IgD-negative memory B cell (primary cell): ENCODE data around the gene PTPRG. TPM values are rescaled to one million over a fixed set of nuclear protein-coding genes. Genes with fewer than 3 reads are reported as not detected.

Experiments used
- H3K27ac Mint-ChIP-seq, 3 donors: one replicate each; pipeline ENCODE4 v1.8.0; 2020 to 2022; ENCODE audit warnings: mild to moderate bottlenecking in 3 of 3, mixed read lengths in 3 of 3, moderate library complexity in 1 of 3
- H3K27me3 Mint-ChIP-seq: one replicate; pipeline ENCODE4 v1.8.0; 2021; ENCODE audit warnings: mixed read lengths
- H3K36me3 Mint-ChIP-seq: one replicate; pipeline ENCODE4 v1.8.0; 2020; ENCODE audit warnings: mild to moderate bottlenecking, mixed read lengths
- H3K4me1 Mint-ChIP-seq, 3 donors: one replicate each; pipeline ENCODE4 v1.8.0; 2020 to 2022; ENCODE audit warnings: mixed read lengths in 3 of 3, mild to moderate bottlenecking in 1 of 3
- H3K4me3 Mint-ChIP-seq, 4 donors: one replicate each; pipeline ENCODE4 v1.8.0; 2020 to 2022; ENCODE audit warnings: mild to moderate bottlenecking in 4 of 4, mixed read lengths in 4 of 4, moderate library complexity in 3 of 4
- H3K9me3 Mint-ChIP-seq, 3 donors: one replicate each; pipeline ENCODE4 v1.8.0; 2020 to 2021; ENCODE audit warnings: mixed read lengths in 3 of 3, mild to moderate bottlenecking in 1 of 3
- polyA plus RNA-seq: library from polyadenylated mRNA; unstranded; fragments of 300-500 nt; fragmentation: Illumina TruSeq; gene quantifications from one replicate; pipeline ENCODE4 v1.2.3, GENCODE V29; 2021

The PTPRG gene
- polyA plus RNA-seq, 1 donor from 2014 or later = 1.9 TPM

DNA sequence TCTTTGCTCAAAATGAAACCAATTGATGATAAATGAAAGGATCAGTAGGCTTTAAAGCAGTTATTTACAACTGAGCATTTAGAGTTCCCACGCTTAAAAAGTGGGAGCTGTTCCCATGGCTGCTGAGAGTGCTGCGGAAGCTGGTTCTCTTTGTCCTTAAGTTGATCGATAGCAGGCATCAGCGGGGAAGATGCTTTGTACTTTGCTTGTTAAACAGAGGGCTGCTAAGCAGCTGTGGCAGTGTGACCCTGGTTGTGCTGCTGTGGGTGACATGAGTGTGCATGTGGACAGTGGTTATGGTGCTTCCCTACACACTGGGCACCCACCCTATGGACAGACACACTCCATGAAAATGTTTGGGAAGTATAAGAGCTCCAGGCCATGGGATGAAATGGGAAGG, 96.3 kb downstream of the PTPRG start:
- Mint-ChIP-seq H3K4me1 (peaks cover 0 to 2% (median 0%) of the 10 kb centered on the region in 3 donors), H3K27ac (no peak overlapping the region), H3K4me3 (no peak overlapping the region), H3K36me3 (peaks cover 2% of the 10 kb centered on the region), H3K9me3 (peaks cover 0 to 5% (median 2%) of the 10 kb centered on the region in 3 donors), H3K27me3 (no peaks in the 10 kb centered on the region)

DNA sequence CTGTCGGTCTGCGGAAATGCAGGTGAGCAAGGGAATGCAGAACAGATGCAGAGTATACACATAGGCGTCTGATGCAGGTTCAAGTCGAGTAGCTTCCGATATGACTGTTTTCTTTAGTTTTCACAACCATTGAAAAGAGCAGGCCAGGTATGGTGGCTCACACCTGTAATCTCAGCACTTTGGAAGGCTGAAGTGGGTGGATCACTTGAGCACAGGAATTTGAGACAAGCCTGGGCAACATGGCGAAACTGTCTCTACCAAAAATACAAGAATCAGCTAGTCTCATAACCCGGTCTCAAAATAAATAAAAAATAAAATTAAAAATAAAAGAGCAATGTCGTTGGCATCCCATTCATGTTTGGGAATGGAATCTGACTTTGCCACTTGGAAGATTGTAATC, 101.5 kb downstream of the PTPRG start:
- H3K36me3 Mint-ChIP-seq = no peaks in the 10 kb centered on the region
- H3K4me1 Mint-ChIP-seq = no peaks in the 10 kb centered on the region
- no peak overlapping the region for H3K27ac Mint-ChIP-seq
- H3K9me3 Mint-ChIP-seq = peaks cover 0 to 5% (median 0%) of the 10 kb centered on the region in 3 donors
- H3K4me3 Mint-ChIP-seq = no peak overlapping the region
- H3K27me3 Mint-ChIP-seq = no peaks in the 10 kb centered on the region

DNA sequence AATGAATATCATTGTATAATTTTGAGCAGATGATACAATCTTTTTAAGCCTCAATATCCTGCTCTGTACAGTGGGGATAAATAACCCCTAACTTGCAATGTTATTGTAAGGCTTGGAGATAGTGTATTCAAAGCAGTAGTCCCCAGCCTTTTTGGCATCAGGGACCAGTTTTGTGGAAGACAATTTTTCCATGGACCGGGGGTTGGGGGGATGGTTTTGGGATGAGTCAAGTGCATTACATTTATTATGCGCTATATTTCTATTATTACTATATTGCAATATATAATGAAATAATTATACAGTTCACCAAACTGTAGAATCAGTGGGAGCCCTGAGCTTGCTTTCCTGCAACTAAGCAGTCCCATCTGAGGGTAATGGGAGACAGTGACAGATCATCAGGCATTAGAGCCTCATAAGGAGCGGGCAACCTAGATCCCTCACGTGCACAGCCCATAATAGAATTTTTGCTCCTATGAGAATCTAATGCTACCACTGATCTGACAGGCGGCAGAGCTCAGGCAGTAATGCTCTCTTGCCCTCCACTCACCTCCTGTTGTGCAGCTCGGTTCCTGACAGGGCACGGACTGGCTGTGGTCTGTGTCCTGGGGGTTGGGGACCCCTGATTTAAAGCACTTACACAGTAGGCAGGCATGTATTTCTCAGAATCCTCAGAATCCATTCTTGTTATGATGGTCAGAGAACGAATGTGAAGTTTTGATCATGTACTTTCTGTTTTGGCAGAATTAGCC, 102.2 kb downstream of the PTPRG start:
- no peak overlapping the region for H3K4me3 Mint-ChIP-seq
- peaks cover 0 to 3% (median 0%) of the 10 kb centered on the region in 3 donors for H3K4me1 Mint-ChIP-seq
- H3K36me3 Mint-ChIP-seq = no peaks in the 10 kb centered on the region
- H3K27me3 Mint-ChIP-seq = no peaks in the 10 kb centered on the region
- no peak overlapping the region for H3K27ac Mint-ChIP-seq
- peaks cover 0 to 5% (median 0%) of the 10 kb centered on the region in 3 donors for H3K9me3 Mint-ChIP-seq

DNA sequence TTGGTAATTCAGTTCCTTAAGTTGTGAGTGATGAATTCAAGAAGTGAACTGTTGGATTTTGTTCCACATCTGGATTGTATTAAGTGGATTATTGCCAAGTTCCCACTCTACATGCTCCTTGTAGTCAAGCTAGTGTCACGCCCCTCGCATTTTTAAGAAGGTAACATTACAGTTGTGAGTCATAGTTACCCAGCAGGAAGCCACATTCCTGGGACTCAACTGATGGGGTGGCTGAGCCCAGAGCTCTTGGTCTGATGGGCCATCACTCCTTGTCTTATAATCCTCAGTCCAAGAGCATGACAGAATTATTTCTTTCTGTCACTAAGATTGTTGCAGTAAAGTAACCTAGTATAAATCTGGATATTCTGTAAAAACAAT, 102.7 kb downstream of the PTPRG start:
- H3K36me3 Mint-ChIP-seq = no peaks in the 10 kb centered on the region
- H3K4me1 Mint-ChIP-seq = peaks cover 0 to 3% (median 0%) of the 10 kb centered on the region in 3 donors
- peaks cover 0 to 5% (median 0%) of the 10 kb centered on the region in 3 donors for H3K9me3 Mint-ChIP-seq
- H3K4me3 Mint-ChIP-seq = no peak overlapping the region
- H3K27ac Mint-ChIP-seq = no peak overlapping the region
- no peaks in the 10 kb centered on the region for H3K27me3 Mint-ChIP-seq

DNA sequence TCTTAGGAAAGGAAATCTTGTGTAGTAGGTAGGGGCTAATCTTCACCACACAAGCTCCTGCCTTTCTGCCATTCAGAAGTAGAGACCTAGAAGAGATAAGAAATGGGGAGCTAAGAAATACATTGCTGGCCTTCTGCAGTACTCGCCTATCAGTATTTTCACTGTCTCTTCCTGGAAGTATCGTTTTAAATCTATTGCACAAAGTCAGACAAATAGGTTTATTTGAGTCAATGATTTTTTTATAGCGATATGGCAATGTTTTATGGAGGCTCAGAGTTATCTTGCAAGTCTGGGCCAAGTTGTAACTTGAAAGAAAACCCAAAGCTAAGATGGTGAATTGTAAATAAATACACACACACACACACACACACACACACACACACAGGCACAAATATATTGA, 103.8 kb downstream of the PTPRG start:
- Mint-ChIP-seq H3K27me3 (no peaks in the 10 kb centered on the region), H3K9me3 (peaks cover 0 to 5% (median 0%) of the 10 kb centered on the region in 3 donors), H3K27ac (no peak overlapping the region), H3K36me3 (no peaks in the 10 kb centered on the region), H3K4me1 (peaks cover 0 to 7% (median 4%) of the 10 kb centered on the region in 3 donors), H3K4me3 (no peak overlapping the region)

DNA sequence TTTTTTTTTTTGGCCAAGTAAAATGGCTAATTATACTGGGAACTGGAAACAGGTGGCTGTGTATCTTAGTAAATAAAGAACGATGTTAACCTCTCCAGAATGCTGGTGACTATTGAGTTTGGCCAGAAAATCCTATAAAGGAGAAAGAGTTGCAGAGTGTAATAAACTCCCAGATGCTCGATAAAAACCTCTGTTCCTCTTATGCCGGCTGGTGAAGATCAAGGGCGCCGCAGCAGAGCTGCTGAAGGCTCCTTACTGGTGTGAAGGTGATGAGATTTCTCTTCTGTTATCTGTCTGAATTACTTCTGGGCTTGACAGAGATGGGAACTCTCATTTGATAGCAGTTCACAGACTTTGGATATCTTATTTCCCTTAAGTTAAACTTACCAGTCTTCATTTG, 104.6 kb downstream of the PTPRG start:
- Mint-ChIP-seq H3K4me1 (peaks cover 0 to 7% (median 4%) of the 10 kb centered on the region in 3 donors), H3K9me3 (peaks cover 0 to 5% (median 0%) of the 10 kb centered on the region in 3 donors), H3K36me3 (no peaks in the 10 kb centered on the region), H3K27ac (no peak overlapping the region), H3K4me3 (no peak overlapping the region), H3K27me3 (no peaks in the 10 kb centered on the region)

DNA sequence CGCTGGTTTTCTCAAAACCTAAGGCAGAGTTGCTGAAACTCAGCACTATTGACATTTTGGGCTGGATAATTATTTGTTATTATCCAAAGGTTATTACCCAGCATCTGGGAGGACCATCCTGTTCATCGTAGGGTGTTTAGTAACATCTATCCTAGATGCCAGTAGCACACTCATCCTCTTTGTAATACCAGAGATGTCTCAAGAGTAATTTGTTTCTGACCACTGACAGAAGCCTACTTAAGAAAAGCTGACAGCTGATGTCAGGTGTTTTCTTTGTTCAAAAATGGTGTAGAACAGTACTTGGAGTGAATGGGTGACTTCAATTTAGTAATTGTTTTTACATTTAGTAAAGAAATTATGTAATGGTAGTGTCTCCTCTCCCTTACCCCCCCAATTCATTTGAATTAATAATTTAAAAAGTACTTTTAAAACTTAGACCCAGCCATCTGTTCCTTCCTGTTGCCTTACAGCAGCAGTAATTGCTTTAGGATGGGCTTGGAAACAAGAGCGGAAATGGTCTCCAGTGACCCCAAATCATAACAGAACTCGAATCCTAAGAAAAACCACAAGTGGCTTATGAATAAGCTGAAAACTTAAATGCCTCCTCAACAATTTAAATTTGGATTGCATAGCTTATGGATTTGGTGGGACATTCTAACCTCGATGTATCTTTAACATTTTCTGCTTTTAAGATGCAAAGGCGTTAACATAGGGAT, 105.4 kb downstream of the PTPRG start:
- no peaks in the 10 kb centered on the region for H3K36me3 Mint-ChIP-seq
- peaks cover 0 to 5% (median 0%) of the 10 kb centered on the region in 3 donors for H3K9me3 Mint-ChIP-seq
- H3K27ac Mint-ChIP-seq = no peak overlapping the region
- no peaks in the 10 kb centered on the region for H3K27me3 Mint-ChIP-seq
- peaks cover 0 to 7% (median 4%) of the 10 kb centered on the region in 3 donors for H3K4me1 Mint-ChIP-seq
- no peak overlapping the region for H3K4me3 Mint-ChIP-seq

DNA sequence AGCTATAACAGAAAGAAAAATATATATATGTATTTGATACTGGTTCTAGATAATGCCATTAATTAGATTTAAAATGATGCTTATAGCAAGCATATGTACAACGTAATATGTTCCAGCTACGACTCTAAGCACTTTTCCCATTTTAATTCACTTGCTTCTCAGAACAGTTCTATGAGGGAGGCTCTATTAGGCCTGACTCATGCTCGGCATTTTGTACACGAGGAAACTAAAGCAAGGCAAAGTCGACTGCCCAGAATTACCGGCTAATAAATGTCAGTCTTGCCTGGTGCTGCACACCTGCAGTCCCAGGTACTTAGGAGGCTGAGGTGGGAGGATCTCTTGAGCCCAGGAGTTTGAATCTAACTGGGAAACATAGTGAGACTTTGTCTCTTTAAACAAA, 106.0 kb downstream of the PTPRG start:
- Mint-ChIP-seq H3K36me3 (no peaks in the 10 kb centered on the region), H3K27ac (no peak overlapping the region), H3K9me3 (peaks cover 0 to 3% (median 0%) of the 10 kb centered on the region in 3 donors), H3K27me3 (no peaks in the 10 kb centered on the region), H3K4me3 (no peak overlapping the region), H3K4me1 (peaks cover 0 to 7% (median 4%) of the 10 kb centered on the region in 3 donors)

DNA sequence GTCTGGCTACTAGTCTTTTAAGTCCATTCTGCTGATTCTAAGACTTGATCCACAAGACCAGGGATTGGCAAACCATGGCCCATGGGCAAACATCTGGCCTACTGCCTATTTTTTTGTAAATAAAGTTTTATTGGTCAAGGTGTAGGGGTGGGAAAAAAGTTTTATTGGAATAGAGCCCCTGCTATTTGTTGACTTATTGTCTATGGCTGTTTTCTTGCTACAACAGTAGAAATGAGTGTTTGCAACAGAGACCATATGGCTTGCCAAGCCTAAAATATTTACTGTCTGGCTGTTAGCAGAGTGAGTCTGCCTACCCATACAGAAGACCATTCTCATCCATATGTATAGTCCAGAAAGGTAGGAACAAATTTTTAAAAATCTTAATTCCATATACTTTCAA, 106.4 kb downstream of the PTPRG start:
- H3K27ac Mint-ChIP-seq = no peak overlapping the region

DNA sequence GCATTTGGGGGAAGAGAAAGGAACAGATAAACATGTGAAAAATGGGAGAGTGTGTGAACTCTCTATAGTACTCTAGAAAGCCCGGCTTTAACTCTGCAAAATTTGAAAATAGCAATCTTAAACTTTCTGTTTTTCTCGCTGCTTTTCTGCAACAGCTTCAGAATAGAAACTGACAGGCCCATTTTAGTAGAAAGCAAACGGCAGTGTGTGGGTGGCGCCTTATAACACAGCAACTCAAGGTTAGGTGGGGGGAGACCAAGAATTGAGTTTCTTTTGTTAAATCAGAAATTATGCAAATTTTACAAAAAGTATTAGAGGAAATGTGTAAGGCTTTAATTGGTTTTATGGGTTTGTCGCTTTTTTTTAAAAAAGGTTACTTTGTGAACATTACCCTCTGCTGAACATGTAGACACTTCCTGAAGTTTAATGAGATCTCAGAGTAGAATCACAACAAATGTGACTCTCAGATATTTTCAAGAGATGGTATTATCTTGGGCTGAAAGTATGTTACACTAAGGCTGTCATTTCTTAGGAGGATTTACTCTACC, 107.0 kb downstream of the PTPRG start:
- Mint-ChIP-seq H3K36me3 (no peaks in the 10 kb centered on the region), H3K4me1 (peaks cover 0 to 7% (median 4%) of the 10 kb centered on the region in 3 donors), H3K9me3 (no peaks in the 10 kb centered on the region), H3K27me3 (no peaks in the 10 kb centered on the region), H3K4me3 (peak overlapping the region in 2 of 4 donors; percentile 20 to 27), H3K27ac (no peak overlapping the region)

More for the DNA sequence above, 106.4 kb downstream of the PTPRG start:
- Mint-ChIP-seq H3K4me3 (peak overlapping the region in 1 of 4 donors; percentile 27), H3K9me3 (no peaks in the 10 kb centered on the region), H3K27me3 (no peaks in the 10 kb centered on the region), H3K36me3 (no peaks in the 10 kb centered on the region), H3K4me1 (peaks cover 0 to 7% (median 4%) of the 10 kb centered on the region in 3 donors)

DNA sequence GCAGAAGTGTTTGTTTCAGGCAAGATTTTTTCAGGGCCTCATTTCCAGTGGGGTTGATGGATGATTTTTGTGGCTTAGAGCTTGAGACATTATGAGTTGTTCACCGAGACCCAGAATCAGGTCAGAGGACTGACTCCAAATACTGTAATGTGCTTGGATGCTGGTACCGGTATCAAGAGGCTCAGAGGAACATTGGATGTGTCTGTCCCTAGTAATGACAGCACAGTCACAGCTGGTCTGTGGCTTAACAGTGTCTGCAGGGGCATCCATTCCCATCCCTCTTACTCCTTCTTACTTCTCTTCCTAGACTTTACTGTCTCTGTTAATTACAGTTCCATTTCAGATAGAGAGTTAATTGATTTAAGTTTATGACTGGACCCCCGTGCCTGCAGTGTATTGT, 107.8 kb downstream of the PTPRG start:
- no peak overlapping the region for H3K27ac Mint-ChIP-seq
- peaks cover 0 to 7% (median 4%) of the 10 kb centered on the region in 3 donors for H3K4me1 Mint-ChIP-seq
- H3K27me3 Mint-ChIP-seq = no peaks in the 10 kb centered on the region
- no peaks in the 10 kb centered on the region for H3K36me3 Mint-ChIP-seq
- H3K9me3 Mint-ChIP-seq = no peaks in the 10 kb centered on the region
- H3K4me3 Mint-ChIP-seq = peak overlapping the region in 1 of 4 donors; percentile 4

DNA sequence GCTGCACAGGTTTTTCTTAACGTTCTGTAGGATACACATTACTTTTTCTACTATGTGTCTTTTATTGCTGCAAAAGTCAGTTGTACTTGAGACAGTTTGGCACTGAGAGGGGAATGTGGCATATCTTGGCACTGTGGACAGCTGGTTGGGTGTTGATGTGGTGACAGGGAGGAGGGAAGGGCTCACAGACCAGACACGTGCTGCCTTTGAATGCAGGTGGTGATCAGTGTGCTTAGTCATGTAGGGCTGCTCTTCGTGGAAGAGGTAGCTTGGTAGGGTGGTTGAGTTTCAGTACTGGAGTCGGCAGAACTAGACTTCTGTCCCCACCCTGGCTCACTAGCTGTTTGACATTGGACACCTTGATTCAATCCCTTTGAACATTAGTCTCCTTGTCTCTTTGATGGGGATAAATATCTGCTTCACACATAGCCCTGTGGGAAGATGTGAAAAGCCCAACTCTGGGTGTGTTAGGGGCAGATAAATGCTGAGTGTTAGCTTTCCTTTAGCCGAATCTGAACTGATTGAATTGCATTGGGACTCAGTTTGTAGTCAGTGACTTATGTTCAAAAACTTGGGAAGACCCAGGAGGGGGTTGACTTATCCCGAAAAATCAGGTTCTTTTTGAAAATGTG, 108.4 kb downstream of the PTPRG start:
- Mint-ChIP-seq H3K27me3 (no peaks in the 10 kb centered on the region), H3K36me3 (no peaks in the 10 kb centered on the region), H3K9me3 (no peaks in the 10 kb centered on the region), H3K4me1 (peaks cover 0 to 7% (median 4%) of the 10 kb centered on the region in 3 donors), H3K4me3 (peak overlapping the region in 1 of 4 donors; percentile 15), H3K27ac (no peak overlapping the region)

DNA sequence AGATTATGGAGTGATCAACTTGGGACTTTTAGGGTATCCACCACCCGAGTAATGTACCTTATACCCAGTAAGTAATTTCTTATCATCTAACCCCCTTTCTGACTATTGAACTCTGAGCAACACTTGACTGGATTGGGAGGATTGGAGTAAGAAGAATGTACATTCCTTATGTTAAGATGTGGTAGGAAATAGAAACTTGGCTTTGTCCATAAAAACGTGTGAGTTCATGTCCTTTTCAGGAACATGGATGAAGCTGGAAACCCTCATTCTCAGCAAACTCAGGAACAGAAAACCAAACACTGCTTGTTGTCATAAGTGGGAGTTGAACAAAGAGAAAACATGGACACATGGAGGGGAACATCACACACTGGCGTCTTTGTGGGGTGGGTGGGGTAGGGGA, 112.3 kb downstream of the PTPRG start:
- peaks cover 0 to 4% (median 4%) of the 10 kb centered on the region in 3 donors for H3K4me1 Mint-ChIP-seq
- no peaks in the 10 kb centered on the region for H3K27me3 Mint-ChIP-seq
- peaks cover 0 to 2% (median 0%) of the 10 kb centered on the region in 3 donors for H3K9me3 Mint-ChIP-seq
- no peaks in the 10 kb centered on the region for H3K36me3 Mint-ChIP-seq
- H3K4me3 Mint-ChIP-seq = no peak overlapping the region
- no peak overlapping the region for H3K27ac Mint-ChIP-seq

DNA sequence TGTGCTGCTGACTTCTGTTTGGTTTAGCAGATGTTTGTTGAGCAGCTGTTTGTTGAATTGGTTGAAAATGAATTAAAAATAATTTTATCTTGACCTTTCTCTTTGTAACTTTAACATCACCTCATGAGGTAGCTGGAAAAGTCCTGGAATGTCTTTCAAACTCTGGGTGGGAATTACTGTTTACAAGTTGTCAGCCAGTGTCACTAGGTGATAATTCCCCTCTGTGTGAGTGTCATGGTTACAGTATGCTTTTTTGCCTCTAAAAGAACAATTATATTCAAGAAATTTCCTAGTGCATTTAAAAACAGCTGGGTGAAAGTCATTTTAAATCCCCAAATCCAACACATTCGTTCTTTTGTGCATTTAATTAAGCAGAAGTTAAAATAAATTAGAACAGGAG, 113.2 kb downstream of the PTPRG start:
- Mint-ChIP-seq H3K27me3 (no peaks in the 10 kb centered on the region), H3K27ac (no peak overlapping the region), H3K4me3 (no peak overlapping the region), H3K36me3 (no peaks in the 10 kb centered on the region), H3K4me1 (peaks cover 0 to 1% (median 1%) of the 10 kb centered on the region in 3 donors), H3K9me3 (peaks cover 0 to 2% (median 0%) of the 10 kb centered on the region in 3 donors)

DNA sequence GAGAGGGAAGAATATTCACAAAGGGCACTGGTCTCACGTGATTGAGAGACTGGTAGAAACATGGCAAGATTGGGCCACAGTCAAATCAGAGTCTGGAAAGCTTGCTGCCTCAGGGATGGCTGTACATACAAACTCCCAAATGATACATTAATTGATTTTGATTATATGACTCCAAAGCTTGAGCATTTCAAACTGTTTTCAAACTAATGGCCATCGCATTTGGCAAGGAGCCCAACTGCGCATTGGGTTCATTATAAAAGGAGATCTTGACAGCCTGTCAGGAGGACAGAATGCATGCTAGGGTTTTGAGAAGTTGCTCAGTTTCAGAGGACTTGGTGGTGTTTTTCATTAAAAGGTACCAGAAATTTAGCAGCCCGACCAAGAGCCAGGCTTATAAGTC, 117.7 kb downstream of the PTPRG start:
- no peak overlapping the region for H3K4me3 Mint-ChIP-seq
- H3K4me1 Mint-ChIP-seq = peaks cover 0 to 2% (median 0%) of the 10 kb centered on the region in 3 donors
- no peak overlapping the region for H3K27ac Mint-ChIP-seq
- no peaks in the 10 kb centered on the region for H3K27me3 Mint-ChIP-seq
- peaks cover 0 to 2% (median 0%) of the 10 kb centered on the region in 3 donors for H3K9me3 Mint-ChIP-seq
- H3K36me3 Mint-ChIP-seq = no peaks in the 10 kb centered on the region
